ENCODE results near the gene BTG4. TPM values are rescaled to one million over a fixed set of nuclear protein-coding genes. Genes with fewer than 3 reads are reported as not detected.

The BTG4 gene
- total RNA-seq, 1 donor from 2014 or later = not detected

- Mint-ChIP-seq H3K4me3 (no peak overlapping the region), H3K9me3 (no peaks in the 10 kb centered on the region), H3K27ac (ENCODE audit: unreplicated experiment) (no peak overlapping the region), H3K27me3 (ENCODE audit: low read depth) (peaks cover 11% of the 10 kb centered on the region), H3K4me1 (peaks cover 7% of the 10 kb centered on the region), H3K36me3 (ENCODE audit: low read depth) (no peaks in the 10 kb centered on the region)
- no peak for DNase-seq (ENCODE audit: low read depth, low spot score)
- no peak for TF ChIP-seq CTCF (conservative IDR thresholded peaks at IDR 0.05)
Measured at GRCh38 chr11:111455291-111456085, 56.7 kb downstream of the BTG4 start.

- H3K36me3 Mint-ChIP-seq (ENCODE audit: low read depth) = no peaks in the 10 kb centered on the region
- peaks cover 11% of the 10 kb centered on the region for H3K27me3 Mint-ChIP-seq (ENCODE audit: low read depth)
- peak; percentile 67 for TF ChIP-seq CTCF (conservative IDR thresholded peaks at IDR 0.05)
- no peak overlapping the region for H3K4me3 Mint-ChIP-seq
- H3K9me3 Mint-ChIP-seq = no peaks in the 10 kb centered on the region
- H3K27ac Mint-ChIP-seq (ENCODE audit: unreplicated experiment) = no peak overlapping the region
- DNase-seq (ENCODE audit: low read depth, low spot score) = peak; percentile 58
- peaks cover 15% of the 10 kb centered on the region for H3K4me1 Mint-ChIP-seq
Measured at GRCh38 chr11:111454561-111455192, 57.5 kb downstream of the BTG4 start.

GRCh38 chr11:111452817-111453552, 59.2 kb downstream of the BTG4 start:
- H3K9me3 Mint-ChIP-seq = no peaks in the 10 kb centered on the region
- TF ChIP-seq CTCF (conservative IDR thresholded peaks at IDR 0.05) = no peak
- peaks cover 3% of the 10 kb centered on the region for H3K27me3 Mint-ChIP-seq (ENCODE audit: low read depth)
- peak overlapping the region; percentile 16 for H3K27ac Mint-ChIP-seq (ENCODE audit: unreplicated experiment)
- DNase-seq (ENCODE audit: low read depth, low spot score) = no peak
- peaks cover 20% of the 10 kb centered on the region for H3K4me1 Mint-ChIP-seq
- H3K36me3 Mint-ChIP-seq (ENCODE audit: low read depth) = no peaks in the 10 kb centered on the region
- H3K4me3 Mint-ChIP-seq = no peak overlapping the region

GRCh38 chr11:111452146-111452545, 60.0 kb downstream of the BTG4 start:
- H3K9me3 Mint-ChIP-seq = no peaks in the 10 kb centered on the region
- peaks cover 20% of the 10 kb centered on the region for H3K4me1 Mint-ChIP-seq
- no peak for DNase-seq (ENCODE audit: low read depth, low spot score)
- TF ChIP-seq CTCF (conservative IDR thresholded peaks at IDR 0.05) = no peak
- no peak overlapping the region for H3K27ac Mint-ChIP-seq (ENCODE audit: unreplicated experiment)
- H3K27me3 Mint-ChIP-seq (ENCODE audit: low read depth) = peaks cover 3% of the 10 kb centered on the region
- H3K4me3 Mint-ChIP-seq = no peak overlapping the region
- no peaks in the 10 kb centered on the region for H3K36me3 Mint-ChIP-seq (ENCODE audit: low read depth)

GRCh38 chr11:111450480-111451320, 61.5 kb downstream of the BTG4 start:
- peaks cover 28% of the 10 kb centered on the region for H3K4me1 Mint-ChIP-seq
- H3K36me3 Mint-ChIP-seq (ENCODE audit: low read depth) = no peaks in the 10 kb centered on the region
- TF ChIP-seq CTCF (conservative IDR thresholded peaks at IDR 0.05) = no peak
- H3K4me3 Mint-ChIP-seq = no peak overlapping the region
- H3K9me3 Mint-ChIP-seq = no peaks in the 10 kb centered on the region
- DNase-seq (ENCODE audit: low read depth, low spot score) = no peak
- peak overlapping the region; percentile 35 for H3K27ac Mint-ChIP-seq (ENCODE audit: unreplicated experiment)
- H3K27me3 Mint-ChIP-seq (ENCODE audit: low read depth) = peaks cover 3% of the 10 kb centered on the region
